Esophagus squamous epithelium (tissue), 5 donors: ENCODE data around the gene SCAMP2. TPM values are rescaled to one million over a fixed set of nuclear protein-coding genes. Genes with fewer than 3 reads are reported as not detected.

Experiments used
- DNase-seq: peaks from one replicate; lab custom pipeline; 2025; lab: John Stamatoyannopoulos, UW
- H3K27ac ChIP-seq, 4 donors: fragments of 200-600 bp; sonication (generic); one replicate each; pipeline ENCODE4 v1.5.1; 2016 to 2019; ENCODE audit warnings: mild to moderate bottlenecking in 1 of 4
- H3K27me3 ChIP-seq, 4 donors: fragments of 200-600 bp; sonication (generic); 1 replicate in 3 of 4; 2 replicates in 1 of 4; pipeline versions ENCODE4 v1.5.1 to v1.6.0; 2017 to 2021; ENCODE audit warnings: antibody characterized with exemption in 1 of 4
- H3K36me3 ChIP-seq, 3 donors: fragments of 200-600 bp; sonication (generic); one replicate each; pipeline ENCODE4 v1.5.1; 2016 to 2019
- H3K4me1 ChIP-seq, 3 donors: fragments of 200-600 bp; sonication (generic); one replicate each; pipeline ENCODE4 v1.5.1; 2017 to 2019
- H3K4me3 ChIP-seq, 4 donors: fragments of 200-600 bp; sonication (generic); 1 replicate in 3 of 4; 2 replicates in 1 of 4; pipeline ENCODE4 v1.5.1; 2016 to 2019; ENCODE audit warnings: mild to moderate bottlenecking in 2 of 4, moderate library complexity in 1 of 4
- H3K9me3 ChIP-seq, 3 donors: fragments of 200-600 bp; sonication (generic); one replicate each; pipeline ENCODE4 v1.5.1; 2016 to 2019
- CTCF ChIP-seq, 6 experiments: fragments of 450-650 bp in 4 of 6; fragments of 200-600 bp in 2 of 6; sonication (generic) in 2 of 6; IDR thresholded peaks; one replicate each; pipeline ENCODE4 v1.5.1; 2016 to 2019; ENCODE audit warnings: antibody characterized with exemption in 6 of 6, mild to moderate bottlenecking in 4 of 6, moderate library complexity in 4 of 6
- POLR2A ChIP-seq, 4 donors: fragments of 450-650 bp; IDR thresholded peaks; one replicate each; pipeline ENCODE4 v1.6.1; 2017; ENCODE audit warnings: antibody characterized with exemption in 4 of 4, mild to moderate bottlenecking in 4 of 4, moderate library complexity in 3 of 4
- WGBS, 2 donors: methylation state at CpG; one replicate each; pipeline ENCODE4 v1.1.5; 2018; 5-methylcytosine and 5-hydroxymethylcytosine counted together
- intact Hi-C: fragments of 100-400 bp; cut with DNase I; formaldehyde crosslinking; loops from one replicate; pipeline ENCODE4 v1.15.0; 2022
- total RNA-seq, 4 donors: library from RNA; depleted of rRNA; stranded (reverse); fragments of >200 nt; gene quantifications; one replicate each; pipeline ENCODE4 v1.1.0, GENCODE V29; 2016
- donor health status: DM: yes; HTN: yes; CAD: no.

Gene SCAMP2
- total RNA-seq, 4 donors from 2014 or later: 65.8 to 131 (median 88.7) TPM

GRCh38 chr15:74854453-74855022 lies 18.6 kb downstream of the SCAMP2 start:
- intact Hi-C loops: no loop called here
- H3K4me3 ChIP-seq: no peak overlapping the region
- no peaks in the 10 kb centered on the region for H3K27me3 ChIP-seq
- H3K9me3 ChIP-seq: no peaks in the 10 kb centered on the region
- WGBS, 2 donors: 94 to 95% methylated on average over 7 of the region's 13 CpGs
- TF ChIP-seq CTCF (IDR thresholded peaks at IDR 0.05): no peak
- no peak for TF ChIP-seq POLR2A (IDR thresholded peaks at IDR 0.05)
- H3K36me3 ChIP-seq: peaks cover 32 to 67% (median 45%) of the 10 kb centered on the region in 3 donors
- DNase-seq: no peak
- H3K4me1 ChIP-seq: peaks cover 3 to 37% (median 4%) of the 10 kb centered on the region in 3 donors
- no peak overlapping the region for H3K27ac ChIP-seq

GRCh38 chr15:74851960-74852359 lies 21.2 kb downstream of the SCAMP2 start:
- Histone ChIP-seq H3K36me3 (peaks cover 32 to 83% (median 59%) of the 10 kb centered on the region in 3 donors), H3K4me1 (peaks cover 0 to 26% (median 4%) of the 10 kb centered on the region in 3 donors), H3K9me3 (no peaks in the 10 kb centered on the region), H3K27me3 (no peaks in the 10 kb centered on the region), H3K27ac (no peak overlapping the region), H3K4me3 (no peak overlapping the region)
- no peak for DNase-seq
- intact Hi-C loops: no loop called here
- WGBS, 2 donors: 100% methylated on average over 1 to 2 of the region's 7 CpGs
- TF ChIP-seq POLR2A (IDR thresholded peaks at IDR 0.05) (no peak), CTCF (IDR thresholded peaks at IDR 0.05) (no peak)

- H3K4me3 ChIP-seq: no peak overlapping the region
- 92 to 100% methylated on average over 1 to 3 of the region's 4 CpGs for WGBS, 2 donors
- no peak overlapping the region for H3K27ac ChIP-seq
- no peaks in the 10 kb centered on the region for H3K9me3 ChIP-seq
- DNase-seq: no peak
- no peaks in the 10 kb centered on the region for H3K27me3 ChIP-seq
- no peak for TF ChIP-seq CTCF (IDR thresholded peaks at IDR 0.05)
- no peak for TF ChIP-seq POLR2A (IDR thresholded peaks at IDR 0.05)
- H3K4me1 ChIP-seq: peaks cover 0 to 18% (median 0%) of the 10 kb centered on the region in 3 donors
- intact Hi-C loops: no loop called here
- peaks cover 37 to 98% (median 59%) of the 10 kb centered on the region in 3 donors for H3K36me3 ChIP-seq
These were observed 22.8 kb downstream of the SCAMP2 start for GRCh38 chr15:74850393-74850792.

- TF ChIP-seq CTCF (IDR thresholded peaks at IDR 0.05) (no peak), POLR2A (IDR thresholded peaks at IDR 0.05) (no peak)
- H3K4me1 ChIP-seq: peaks cover 11 to 42% (median 12%) of the 10 kb centered on the region in 3 donors
- no peaks in the 10 kb centered on the region for H3K27me3 ChIP-seq
- intact Hi-C loops: no loop called here
- DNase-seq: no peak
- peak overlapping the region in 2 of 4 donors; percentile 44 to 61 for H3K27ac ChIP-seq
- 40 to 89% methylated on average over 1 of the region's 3 CpGs for WGBS, 2 donors
- H3K9me3 ChIP-seq: no peaks in the 10 kb centered on the region
- H3K4me3 ChIP-seq: no peak overlapping the region
- H3K36me3 ChIP-seq: peaks cover 21 to 86% (median 40%) of the 10 kb centered on the region in 3 donors
These were observed 25.7 kb downstream of the SCAMP2 start for GRCh38 chr15:74847432-74847831.

GRCh38 chr15:74845581-74845980 lies 27.6 kb downstream of the SCAMP2 start:
- no peaks in the 10 kb centered on the region for H3K9me3 ChIP-seq
- no peaks in the 10 kb centered on the region for H3K27me3 ChIP-seq
- no peak for DNase-seq
- 56 to 69% methylated on average over 3 to 4 of the region's 4 CpGs for WGBS, 2 donors
- TF ChIP-seq POLR2A (IDR thresholded peaks at IDR 0.05) (no peak), CTCF (IDR thresholded peaks at IDR 0.05) (no peak)
- H3K27ac ChIP-seq: peak overlapping the region; percentile 54 to 98 (median 96)
- peaks cover 11 to 82% (median 24%) of the 10 kb centered on the region in 3 donors for H3K36me3 ChIP-seq
- intact Hi-C loops: no loop called here
- peaks cover 19 to 60% (median 27%) of the 10 kb centered on the region in 3 donors for H3K4me1 ChIP-seq
- no peak overlapping the region for H3K4me3 ChIP-seq
